GM21390 (cell line): ENCODE data around the gene GPSM1.

Source experiments
- ATAC-seq: cut with Tn5 transposase; IDR thresholded peaks from one replicate; pipeline ENCODE4 v1.9.1; 2021; ENCODE audit not compliant: unreplicated experiment

The GPSM1 gene

DNA sequence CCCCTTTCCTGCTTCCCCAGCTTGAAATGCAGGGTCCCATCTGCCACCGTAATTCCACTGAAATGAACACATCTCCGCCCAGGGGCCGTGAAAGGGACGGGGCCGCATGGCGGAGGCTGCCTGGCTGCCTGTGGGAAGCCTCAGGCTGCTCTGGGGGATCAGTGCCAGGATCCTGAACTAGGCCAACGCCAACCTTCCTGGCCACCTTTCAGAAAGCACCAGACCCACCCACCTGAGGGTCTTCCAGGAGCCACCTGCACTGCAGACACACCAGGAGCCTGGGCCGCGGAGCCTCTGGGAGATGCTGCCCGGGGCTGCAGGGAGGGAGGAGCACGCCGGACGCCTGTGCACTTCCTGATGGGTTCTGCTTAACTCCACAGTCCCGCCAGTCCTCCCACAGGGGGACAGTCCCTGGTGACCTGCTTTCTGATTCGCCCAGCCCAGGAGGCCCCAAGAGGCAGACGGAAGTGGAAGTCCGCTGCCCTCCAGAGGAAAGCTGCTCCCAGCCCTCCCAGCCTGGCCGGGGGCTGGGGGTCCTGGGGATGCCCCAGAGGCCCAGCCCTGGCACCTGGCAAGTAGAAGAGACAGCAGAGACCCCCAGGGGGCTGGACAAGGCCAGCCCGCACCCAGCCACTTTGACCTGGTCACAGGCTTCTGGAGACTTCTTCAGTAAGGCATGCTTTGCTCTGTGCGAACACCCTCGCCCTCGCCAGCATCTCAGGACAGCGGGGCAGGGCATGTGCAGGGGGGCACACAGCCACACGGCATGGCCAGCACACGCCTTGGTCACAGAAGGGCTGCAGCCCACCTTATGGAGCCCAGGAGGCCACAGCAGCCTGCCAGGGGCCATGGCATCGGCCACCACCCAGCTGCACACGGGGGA lies 46.2 kb downstream of the GPSM1 start, which contains the start of gene CARD9:
CARD9 (minus strand) TSS at position 370 of the 883 bp plus-strand sequence. CDS start 1,591 bp downstream, outside the sequence.
- ATAC-seq, result no peak

DNA sequence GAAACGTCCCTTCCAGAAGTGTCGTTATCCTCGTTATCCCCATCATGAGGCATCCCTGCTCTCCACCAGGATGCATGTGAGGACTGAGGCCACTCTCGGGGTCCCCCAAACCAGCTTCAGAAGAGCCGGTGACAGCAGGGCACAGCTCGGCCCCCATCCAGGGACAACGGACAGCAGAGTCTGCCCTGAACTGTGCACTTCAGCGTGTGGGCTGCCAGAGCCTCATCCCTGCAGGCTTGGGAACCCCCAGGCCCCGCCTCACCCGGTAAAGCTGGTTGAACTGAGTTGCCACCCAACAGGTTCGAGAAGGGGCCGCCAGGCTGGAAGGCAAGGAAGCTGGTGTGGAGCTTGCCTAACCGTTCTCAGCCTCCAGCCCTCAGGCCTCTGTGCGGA lies 46.8 kb downstream of the GPSM1 start:
- ATAC-seq, result no peak

DNA sequence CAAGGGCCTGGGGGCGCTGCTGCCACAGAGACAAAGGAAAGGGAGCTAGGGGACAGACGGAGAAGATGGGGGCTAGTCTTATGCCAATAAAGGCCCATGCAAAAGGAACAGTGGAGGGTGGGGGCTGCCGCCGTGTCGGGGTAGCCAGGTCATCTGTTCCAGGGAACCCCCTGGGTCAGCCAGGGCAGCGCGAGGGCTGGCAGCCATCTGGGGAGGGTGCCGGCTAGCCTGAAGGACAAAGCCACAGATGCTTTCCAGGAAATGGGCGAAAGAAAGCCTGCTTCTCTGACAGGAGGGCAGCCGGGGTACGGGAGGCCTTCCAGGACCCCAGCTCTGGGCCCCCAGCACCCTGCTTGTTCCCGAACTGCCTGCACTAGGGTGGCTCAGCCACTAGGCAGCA lies 47.8 kb downstream of the GPSM1 start:
- no peak for ATAC-seq

DNA sequence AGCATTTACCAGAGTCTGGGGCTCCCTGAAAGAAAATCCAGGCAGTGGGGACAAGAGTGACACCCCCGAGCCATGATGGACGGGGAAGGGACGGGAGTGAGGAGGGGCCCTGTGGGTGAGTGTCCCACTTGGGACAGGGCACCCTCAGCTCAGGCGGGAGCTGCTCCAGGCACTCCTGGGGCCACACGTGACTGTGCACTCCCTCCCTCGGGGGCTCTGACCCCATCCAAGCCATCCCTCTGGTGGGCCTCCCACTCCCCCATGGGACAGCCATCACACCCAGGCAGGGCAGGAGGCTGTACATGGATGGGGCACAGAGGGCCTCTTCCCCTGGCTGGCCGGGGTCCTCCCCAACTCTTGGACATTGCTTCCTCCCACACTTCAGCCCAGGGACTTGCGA lies 49.1 kb downstream of the GPSM1 start:
- no peak for ATAC-seq

DNA sequence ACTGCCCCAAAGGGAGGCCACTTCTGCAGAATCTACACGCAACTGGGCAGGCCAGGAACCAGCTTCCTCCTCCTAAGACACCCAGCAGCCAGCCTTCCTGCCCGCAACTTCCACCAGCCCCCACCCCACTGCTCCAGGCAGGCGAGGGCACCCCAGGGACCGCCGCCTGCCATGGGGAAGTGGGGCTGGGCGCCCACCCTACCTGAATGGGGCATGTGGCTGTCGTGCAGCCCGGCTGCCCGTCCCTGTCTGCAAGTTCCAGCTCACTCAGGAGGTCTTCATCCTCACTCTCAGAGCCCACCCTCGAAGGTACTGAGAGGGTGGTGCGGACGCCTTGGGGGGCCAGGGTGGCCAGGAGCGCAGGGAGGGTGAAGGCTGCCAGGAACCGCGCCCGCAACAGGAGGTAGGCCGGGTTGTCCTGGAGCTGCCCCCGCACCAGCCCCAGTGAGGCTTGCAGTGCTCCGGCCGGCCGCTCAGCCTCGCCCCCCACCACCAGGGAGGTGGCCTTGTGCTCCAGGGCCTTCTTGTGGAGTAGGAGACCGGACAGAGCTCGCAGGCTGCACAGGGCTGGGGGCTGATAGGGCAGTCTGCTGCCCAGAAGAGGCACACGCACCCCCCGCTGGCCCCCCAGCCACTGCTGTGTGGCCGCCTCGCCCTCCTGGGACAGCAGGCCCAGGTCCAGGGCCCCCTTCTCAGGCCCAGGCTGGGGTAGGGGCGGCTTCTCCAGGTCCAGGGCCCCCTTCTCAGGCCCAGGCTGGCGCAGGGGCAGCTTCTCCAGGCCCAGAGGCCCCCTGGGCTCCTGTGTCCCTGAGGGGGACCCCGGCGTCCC lies 50.2 kb downstream of the GPSM1 start:
- no peak for ATAC-seq

DNA sequence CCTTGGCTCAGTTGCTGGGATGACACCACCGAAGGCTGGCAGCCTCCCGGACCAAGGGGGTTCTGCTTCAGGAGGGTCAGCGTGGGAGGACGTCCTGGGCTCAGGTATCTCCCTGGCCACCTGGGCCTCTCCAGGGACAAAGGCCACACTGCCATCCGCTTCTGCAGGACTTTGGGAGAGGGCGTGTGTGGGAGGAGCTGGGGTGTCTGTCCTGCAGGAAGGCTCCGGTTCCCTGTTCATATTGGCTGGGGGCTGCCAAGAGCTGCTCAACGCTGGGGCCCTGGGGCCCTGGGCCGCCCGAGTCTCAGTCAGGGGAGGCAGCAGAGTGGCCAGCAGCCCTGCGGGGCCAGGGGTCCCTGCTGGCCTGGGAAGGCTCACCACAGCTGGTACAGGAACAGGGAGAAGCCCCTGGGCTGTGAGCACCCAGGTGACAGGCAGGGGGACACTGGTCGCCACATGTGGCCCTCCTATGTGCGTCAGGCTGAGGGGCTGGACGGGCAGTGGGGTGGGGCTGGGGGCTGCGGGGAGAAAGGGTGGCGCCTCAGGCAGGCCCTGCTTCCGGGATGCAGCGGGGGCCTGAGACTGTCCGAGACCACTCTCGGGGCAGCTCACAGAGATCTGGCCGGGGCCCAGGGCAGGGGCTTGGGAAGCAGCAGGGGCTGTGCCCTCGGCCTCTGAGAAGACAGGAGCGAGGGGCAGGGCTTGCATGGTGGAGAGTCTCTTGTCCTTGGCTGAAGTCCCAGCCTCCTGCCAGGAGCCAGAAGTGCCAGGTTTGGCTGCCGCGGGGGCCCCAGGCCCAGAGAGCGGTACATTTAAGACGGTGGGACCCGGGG lies 51.0 kb downstream of the GPSM1 start:
- no peak for ATAC-seq

DNA sequence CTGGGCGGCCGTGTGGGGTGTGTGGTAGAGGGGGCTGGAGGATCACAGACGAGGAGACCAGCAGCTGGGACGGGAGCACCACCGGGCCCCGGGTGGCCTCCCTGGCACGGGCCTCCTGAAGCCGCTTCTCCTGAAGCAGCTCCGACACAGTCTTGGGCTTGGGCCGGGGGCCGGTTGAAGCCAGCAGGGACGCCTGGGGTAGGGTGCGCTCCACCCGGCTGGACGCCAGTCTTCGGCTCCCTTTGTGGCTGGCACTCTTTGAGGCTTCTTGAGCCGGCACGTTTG lies 51.6 kb downstream of the GPSM1 start:
- ATAC-seq, result no peak

DNA sequence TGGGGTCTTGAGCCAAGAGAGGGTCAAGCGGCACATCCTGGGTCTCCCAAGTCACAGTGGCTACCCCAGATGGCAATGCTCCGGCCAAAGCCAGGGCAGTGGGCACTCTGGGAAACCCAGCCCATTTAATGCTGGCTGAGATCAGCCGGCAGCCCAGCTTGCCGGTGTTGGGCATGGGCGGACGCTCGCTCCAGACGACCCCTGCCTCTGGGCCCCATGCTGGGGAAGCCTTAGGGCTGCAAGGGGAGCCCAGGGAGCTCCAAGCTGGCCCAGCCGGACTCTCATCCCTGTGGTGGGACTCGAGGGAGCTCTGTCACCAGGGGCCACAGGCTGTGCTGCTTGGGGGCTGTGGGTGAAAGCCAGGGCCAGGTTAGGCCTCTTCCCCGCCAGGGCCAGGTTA lies 52.1 kb downstream of the GPSM1 start:
- no peak for ATAC-seq

DNA sequence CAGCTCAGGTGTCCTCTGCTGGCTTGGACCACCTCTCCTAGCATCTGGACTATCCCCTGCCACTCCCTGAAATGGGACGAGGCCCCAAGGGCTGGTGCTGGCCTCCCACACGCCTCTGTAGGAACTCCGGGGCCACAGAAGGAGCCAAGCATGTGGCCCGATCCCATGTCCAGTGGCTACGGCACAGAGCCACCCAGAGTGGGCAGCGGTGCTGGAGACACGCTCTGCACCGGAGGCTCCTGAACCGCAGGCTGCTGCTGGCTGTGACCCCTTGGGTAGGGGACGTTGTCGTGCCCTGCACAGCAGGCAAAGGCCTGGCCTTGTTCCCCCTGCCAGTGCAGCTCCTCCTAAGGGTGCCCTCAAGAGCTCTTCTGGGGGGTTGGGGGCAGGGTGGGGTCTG lies 52.6 kb downstream of the GPSM1 start:
- ATAC-seq, result no peak

DNA sequence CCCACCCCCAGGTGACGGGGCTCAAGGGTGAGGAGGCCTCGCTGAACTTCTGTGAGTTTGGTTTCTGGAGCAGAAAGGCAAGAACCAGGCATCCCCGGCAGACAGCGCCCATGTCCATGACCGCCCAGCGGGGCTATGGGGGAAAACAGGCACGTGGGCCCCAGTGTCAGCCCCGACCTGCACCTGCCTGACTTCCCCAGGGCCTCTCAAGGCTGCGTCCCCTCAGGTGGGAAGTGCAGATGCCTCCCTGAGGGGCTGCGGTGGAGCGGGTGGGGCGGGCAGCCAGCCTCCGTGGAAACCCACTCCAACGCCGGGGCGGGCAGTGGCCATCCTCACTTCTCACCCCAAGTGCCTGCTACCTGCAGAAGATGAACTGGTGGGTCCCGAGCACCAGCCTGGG lies 53.0 kb downstream of the GPSM1 start:
- ATAC-seq, result no peak

DNA sequence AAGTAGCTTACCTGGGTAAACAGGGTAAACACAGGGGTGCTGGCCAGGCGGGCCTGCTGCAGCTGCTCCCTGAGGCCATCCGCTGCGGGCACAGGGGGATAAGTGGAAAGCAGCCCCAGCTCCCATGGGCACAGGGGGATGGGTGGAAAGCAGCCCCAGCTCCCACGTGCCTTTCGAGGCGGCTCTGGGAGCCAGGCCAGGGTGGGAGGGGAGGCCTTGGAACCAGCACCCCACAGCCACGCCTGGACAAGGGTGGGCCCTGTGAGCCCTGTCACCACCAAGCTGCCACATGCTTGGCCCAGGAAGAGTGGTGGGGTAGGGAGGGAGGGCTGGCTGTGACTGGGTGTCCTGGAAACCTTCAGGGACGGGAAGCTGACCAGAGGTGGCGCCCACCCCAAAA lies 54.0 kb downstream of the GPSM1 start:
- no peak for ATAC-seq

DNA sequence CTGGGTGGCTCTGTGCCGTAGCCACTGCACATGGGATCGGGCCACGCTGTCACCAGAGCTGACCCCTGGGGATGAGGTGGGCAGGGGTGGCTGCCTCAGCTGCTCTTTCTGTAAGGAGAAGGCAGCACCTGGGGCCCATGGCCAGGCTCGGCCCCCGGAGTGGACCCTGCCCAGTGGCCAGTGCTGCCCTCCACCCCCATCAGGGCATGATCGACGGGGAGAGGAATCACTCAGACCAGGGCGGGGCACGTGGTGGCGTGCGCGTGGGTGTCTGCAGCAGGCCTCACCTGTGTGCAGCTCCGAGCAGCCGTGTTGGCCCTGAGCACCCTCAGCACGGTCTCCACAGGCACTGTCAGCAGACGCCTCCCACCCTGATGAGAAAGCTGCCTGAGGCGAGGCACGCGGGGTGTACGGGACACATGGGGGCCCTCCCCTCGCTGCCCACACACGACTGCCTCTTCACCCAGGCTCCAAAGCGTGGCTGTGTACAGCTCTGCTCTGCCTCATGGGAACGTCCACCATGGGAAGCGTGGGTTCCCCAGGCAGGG lies 54.7 kb downstream of the GPSM1 start:
- ATAC-seq, result no peak

DNA sequence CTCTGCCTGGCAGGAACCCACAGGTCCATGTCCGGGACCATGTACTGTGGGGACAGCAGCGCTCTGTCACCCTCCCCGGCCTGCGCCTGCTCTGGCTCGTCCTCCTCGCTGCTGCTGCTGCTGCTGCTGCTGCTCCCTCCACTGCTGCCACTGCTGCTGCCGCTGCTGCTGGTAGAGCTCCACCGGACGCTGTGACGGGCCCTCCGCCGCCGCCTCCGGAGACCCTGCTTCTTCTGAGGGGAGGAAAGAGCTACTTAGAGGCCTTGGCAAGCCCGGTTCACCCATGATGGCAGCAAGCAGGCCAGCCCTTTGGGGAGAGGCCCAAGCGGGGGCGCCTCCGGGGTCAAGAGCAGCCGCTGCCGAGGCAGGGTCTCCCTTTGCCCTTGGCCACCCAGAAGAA lies 56.1 kb downstream of the GPSM1 start:
- no peak for ATAC-seq

DNA sequence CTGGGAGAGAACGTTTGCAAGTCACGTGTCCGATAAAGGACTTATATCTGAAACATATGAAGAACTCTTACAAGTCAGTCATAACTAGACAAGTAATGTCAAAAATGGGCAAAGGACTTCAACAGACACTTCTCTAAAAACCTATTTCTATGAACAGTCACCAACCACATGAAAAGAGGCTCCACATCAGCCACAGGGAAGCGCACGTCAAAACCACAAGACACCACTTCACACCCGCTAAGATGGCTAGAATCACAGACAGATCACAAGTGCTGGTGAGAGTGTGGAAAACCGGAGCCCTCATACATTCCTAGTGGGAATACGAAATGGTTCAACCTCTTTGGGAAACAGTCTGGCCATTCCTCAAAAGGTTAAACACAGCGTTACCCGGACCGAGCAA lies 57.7 kb downstream of the GPSM1 start:
- ATAC-seq, result no peak

DNA sequence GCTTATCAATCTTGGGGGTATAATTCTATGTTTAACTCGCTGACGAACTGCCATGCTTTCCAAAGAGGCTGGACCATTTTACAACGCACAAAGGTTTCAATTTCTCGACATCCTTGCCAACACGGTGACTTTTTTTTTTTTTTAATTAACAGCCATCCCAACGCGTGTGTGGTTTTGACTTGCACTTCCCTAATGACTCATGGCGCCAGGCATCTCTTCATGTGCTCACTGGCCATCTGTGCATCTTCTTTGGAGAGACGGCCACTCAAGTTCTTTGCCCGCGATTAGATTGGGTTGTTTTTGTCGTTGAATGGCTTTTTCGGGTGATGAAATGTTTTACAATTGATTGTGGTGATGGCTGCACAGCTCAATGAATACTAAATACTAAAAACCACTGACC lies 58.7 kb downstream of the GPSM1 start:
- ATAC-seq, result no peak

DNA sequence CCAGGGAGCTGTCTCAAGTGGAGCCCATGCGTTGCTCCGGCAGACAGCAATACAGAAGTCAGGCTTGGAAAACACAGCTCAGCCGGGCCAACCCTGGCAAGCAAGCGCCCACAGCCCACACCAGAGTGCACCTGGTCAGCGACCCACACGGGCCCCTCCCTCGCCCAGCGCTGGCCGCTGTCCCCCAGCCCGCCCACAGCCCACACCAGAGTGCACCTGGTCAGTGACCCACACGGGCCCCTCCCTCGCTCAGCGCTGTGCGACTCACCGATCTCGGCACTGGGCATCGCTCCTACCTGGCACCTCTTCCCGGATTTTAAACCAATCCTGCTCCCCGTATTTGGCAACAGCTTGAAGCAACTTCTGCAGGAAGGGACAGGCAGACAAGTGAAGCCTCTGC lies 59.9 kb downstream of the GPSM1 start:
- no peak for ATAC-seq

DNA sequence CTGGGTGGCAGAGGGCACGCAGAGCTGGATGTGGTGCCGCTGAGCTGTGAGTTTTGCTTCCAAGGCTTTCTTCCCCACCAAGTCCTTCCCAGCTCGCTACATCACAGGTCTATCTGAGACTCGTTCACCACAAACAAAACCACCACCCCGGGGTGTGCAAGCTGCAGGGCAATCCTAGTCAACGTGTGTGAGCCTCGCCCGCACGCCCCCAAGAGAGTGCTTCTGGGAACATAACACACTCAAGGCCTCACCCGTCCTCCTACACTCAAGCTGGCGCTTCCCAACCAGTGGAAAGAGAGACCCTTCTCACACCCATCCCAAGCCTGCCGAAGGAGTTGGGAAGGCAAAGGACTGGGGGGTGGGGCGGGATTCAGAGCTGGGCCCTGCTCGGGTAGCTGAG lies 62.1 kb downstream of the GPSM1 start:
- no peak for ATAC-seq

DNA sequence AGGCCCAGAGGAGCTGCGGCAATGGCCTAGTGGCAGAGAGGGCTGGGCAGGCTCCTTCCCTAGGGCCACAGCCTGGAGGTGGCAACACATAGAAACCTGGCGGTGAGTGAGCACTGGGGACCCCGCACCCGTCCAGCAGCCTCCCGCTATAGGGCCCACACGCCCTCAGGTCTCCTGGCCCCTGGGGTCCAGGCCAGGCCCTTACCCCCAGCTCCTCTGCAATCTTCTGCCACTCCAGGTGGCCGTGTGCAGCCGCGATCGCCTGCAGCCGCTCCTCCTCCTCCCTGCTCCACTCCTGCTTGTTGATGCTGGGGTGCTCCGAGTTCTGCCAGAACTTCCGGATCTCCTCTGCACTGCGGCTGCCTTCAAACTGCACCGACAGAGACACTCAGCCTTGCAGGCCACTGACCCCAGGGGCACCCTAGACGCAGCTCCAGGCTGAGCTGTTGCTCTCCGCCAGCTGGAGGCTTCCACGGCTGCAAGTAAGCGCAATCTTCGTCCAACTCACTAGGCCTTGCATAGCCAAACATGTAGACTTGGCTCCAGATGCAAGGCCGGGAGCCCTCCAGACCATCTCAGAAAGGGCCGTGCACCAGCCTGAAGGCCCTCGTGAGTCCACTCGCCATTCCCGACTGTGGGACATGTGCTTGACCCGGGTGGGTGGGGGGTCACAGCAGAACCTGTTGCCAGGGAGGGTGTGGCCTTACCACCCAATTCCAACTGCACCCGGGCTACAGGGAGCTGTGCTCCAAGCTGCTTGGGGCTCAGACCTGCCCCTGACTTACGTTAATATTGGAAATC lies 64.6 kb downstream of the GPSM1 start:
- no peak for ATAC-seq

DNA sequence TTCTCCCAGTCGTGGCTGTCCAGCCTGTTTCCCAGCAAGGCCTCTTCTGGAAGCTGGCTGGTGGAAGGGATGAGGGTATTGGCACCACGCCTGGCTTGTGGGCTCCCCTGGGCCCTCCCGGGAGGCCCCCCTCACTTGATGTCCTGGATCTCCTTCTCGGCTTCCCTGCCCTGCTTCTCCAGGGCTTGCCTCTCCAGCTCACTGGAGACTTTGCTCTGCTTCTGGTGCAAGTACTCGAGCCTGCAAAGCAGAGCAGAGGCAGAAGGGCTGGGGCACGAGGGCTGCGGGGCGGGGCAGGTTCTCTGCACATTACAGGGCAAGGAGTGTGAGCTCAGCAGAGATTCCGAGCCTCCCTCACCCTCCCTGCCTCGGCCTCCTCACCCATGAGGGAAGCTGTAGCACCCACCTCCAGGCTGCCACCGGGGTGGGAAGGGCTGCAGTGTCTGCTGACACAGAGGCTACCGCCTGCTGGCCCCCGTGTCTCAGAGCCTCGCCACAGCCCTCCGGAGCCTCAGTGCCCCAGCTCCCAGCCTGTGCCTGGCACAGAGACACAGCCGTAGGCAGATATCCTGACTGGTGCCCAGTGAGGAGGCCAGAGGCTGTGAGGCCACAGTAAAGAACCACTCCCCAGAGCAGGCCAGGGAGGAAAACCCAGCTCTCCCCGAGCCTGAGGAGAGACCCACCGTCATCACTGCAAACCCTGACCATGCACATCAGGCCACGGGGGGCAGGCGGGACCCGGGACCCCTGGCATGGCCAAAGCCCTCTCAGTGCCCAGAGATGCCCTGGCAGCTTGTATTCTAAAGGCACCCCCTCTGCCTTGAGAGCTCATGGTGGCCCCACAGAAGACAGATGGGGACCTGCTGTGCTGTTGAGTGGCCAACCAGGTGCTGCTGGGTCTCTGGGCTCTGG lies 65.5 kb downstream of the GPSM1 start:
- no peak for ATAC-seq
